Chondrocyte (in vitro differentiated cells): ENCODE data around the gene IZUMO4. TPM values are rescaled to one million over a fixed set of nuclear protein-coding genes. Genes with fewer than 3 reads are reported as not detected.
A peak's percentile ranks its signal among the peaks of the same experiment; 100 is the strongest.

Source experiments
- DNase-seq: peaks from one replicate; pipeline ENCODE4 v3.0.0; 2021; ENCODE audit warnings: mixed read lengths, low spot score
- H3K27ac Mint-ChIP-seq: one replicate; pipeline ENCODE4 v1.8.0; 2021; ENCODE audit warnings: mild to moderate bottlenecking, moderate library complexity, mixed read lengths; ENCODE audit not compliant: unreplicated experiment
- H3K27me3 Mint-ChIP-seq: 2 replicates; pipeline ENCODE4 v1.8.0; 2021; ENCODE audit warnings: low read depth, mixed read lengths
- H3K36me3 Mint-ChIP-seq: 2 replicates; pipeline ENCODE4 v1.8.0; 2021; ENCODE audit warnings: low read depth, mixed read lengths
- H3K4me1 Mint-ChIP-seq: 2 replicates; pipeline ENCODE4 v1.8.0; 2021; ENCODE audit warnings: low read depth, mild to moderate bottlenecking, mixed read lengths
- H3K4me3 Mint-ChIP-seq: one replicate; pipeline ENCODE4 v1.8.0; 2021; ENCODE audit warnings: mild to moderate bottlenecking, moderate library complexity, mixed read lengths; ENCODE audit not compliant: unreplicated experiment
- H3K9me3 Mint-ChIP-seq: 2 replicates; pipeline ENCODE4 v1.8.0; 2021; ENCODE audit warnings: low read depth, mixed read lengths
- CTCF ChIP-seq: fragments of 200-600 bp; sonication (generic); IDR thresholded peaks from 2 replicates; pipeline ENCODE4 v1.5.0; 2021; ENCODE audit warnings: antibody characterized with exemption, mild to moderate bottlenecking, moderate library complexity
- total RNA-seq: library from RNA; stranded (reverse); gene quantifications from 3 replicates; pipeline ENCODE4 v1.2.1, GENCODE V29; 2021

IZUMO4 gene
- total RNA-seq, 1 donor from 2014 or later, result 3.2 TPM

DNA sequence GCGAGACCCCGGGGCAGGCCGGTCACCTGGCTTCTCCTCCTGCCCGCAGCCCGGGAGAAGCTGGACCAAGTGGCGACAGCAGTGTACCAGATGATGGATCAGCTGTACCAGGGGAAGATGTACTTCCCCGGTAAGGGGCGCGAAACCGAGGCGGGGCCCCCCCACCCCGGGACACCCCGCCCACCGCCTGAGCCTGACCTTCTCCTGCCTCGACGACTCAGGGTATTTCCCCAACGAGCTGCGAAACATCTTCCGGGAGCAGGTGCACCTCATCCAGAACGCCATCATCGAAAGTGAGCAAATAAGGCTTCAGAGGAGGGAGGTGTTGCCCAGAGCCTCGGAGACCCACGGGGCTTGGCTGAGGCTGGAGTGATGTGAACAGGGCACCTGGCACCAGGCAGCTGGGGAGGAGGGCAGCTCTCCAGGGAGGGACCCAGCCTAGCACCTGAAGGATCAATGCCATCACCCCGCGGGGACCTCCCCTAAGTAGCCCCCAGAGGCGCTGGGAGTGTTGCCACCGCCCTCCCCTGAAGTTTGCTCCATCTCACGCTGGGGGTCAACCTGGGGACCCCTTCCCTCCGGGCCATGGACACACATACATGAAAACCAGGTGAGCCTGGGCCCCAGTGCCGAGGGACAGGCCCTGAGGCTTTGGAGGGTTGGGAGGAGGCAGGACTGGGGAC, 629 bp downstream of the IZUMO4 start:
- Mint-ChIP-seq H3K27ac (peak overlapping the region; percentile 87), H3K9me3 (no peaks in the 10 kb centered on the region), H3K27me3 (no peaks in the 10 kb centered on the region), H3K36me3 (peaks cover 6% of the 10 kb centered on the region), H3K4me3 (peak overlapping the region; percentile 73), H3K4me1 (peaks cover 28% of the 10 kb centered on the region)
- DNase-seq, result no peak
- peak; percentile 58 for TF ChIP-seq CTCF

- Mint-ChIP-seq H3K4me1 (peaks cover 28% of the 10 kb centered on the region), H3K36me3 (peaks cover 6% of the 10 kb centered on the region), H3K27ac (no peak overlapping the region), H3K27me3 (no peaks in the 10 kb centered on the region), H3K4me3 (no peak overlapping the region), H3K9me3 (no peaks in the 10 kb centered on the region)
- peak; percentile 90 for DNase-seq
- no peak for TF ChIP-seq CTCF
Observed at GRCh38 chr19:2097886-2098327, 1.2 kb downstream of the IZUMO4 start.

- no peak overlapping the region for H3K4me3 Mint-ChIP-seq
- H3K36me3 Mint-ChIP-seq, result peaks cover 9% of the 10 kb centered on the region
- no peak for TF ChIP-seq CTCF
- H3K4me1 Mint-ChIP-seq, result peaks cover 27% of the 10 kb centered on the region
- no peaks in the 10 kb centered on the region for H3K9me3 Mint-ChIP-seq
- H3K27me3 Mint-ChIP-seq, result no peaks in the 10 kb centered on the region
- no peak overlapping the region for H3K27ac Mint-ChIP-seq
- DNase-seq, result peak; percentile 90
Observed at GRCh38 chr19:2099054-2099501, 2.4 kb downstream of the IZUMO4 start.

GRCh38 chr19:2099937-2100718, 3.4 kb downstream of the IZUMO4 start:
- no peaks in the 10 kb centered on the region for H3K9me3 Mint-ChIP-seq
- peaks cover 17% of the 10 kb centered on the region for H3K4me1 Mint-ChIP-seq
- H3K27ac Mint-ChIP-seq, result no peak overlapping the region
- TF ChIP-seq CTCF, result no peak
- DNase-seq, result no peak
- H3K4me3 Mint-ChIP-seq, result no peak overlapping the region
- H3K27me3 Mint-ChIP-seq, result no peaks in the 10 kb centered on the region
- H3K36me3 Mint-ChIP-seq, result peaks cover 14% of the 10 kb centered on the region

DNA sequence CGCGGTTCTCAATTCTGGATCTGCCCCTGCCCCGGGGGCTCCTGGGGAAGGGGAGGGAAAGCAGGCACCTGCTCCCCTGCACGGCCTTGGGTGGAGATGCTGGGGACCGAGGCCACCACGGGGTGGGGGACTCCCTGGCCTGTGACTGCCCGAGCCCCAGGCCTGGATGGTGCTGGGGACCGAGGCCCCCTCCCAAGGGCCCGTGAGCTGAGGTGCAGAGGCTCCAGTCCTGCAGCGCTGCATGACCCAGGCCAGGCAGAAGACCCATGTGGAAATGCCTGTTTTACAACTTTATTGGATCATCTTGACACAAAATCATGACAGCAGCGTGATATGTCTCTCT, 4.0 kb downstream of the IZUMO4 start:
- Mint-ChIP-seq H3K9me3 (no peaks in the 10 kb centered on the region), H3K27ac (no peak overlapping the region), H3K36me3 (peaks cover 17% of the 10 kb centered on the region), H3K4me1 (peaks cover 13% of the 10 kb centered on the region), H3K4me3 (no peak overlapping the region), H3K27me3 (no peaks in the 10 kb centered on the region)
- DNase-seq, result no peak
- TF ChIP-seq CTCF, result no peak
